MV-4-11 (cell line): Measurements from ENCODE around the gene ABCA12.

ENCODE experiments used
- DNase-seq: peaks from one replicate; lab custom pipeline; 2025; lab: John Stamatoyannopoulos, UW

Gene ABCA12

GRCh38 chr2:215136669-215137328 is 1.6 kb downstream of the ABCA12 start:
- DNase-seq: no peak

GRCh38 chr2:215120401-215120800 is 18.0 kb downstream of the ABCA12 start:
- no peak for DNase-seq

- no peak for DNase-seq
Observed at GRCh38 chr2:215119847-215120246, 18.6 kb downstream of the ABCA12 start.

- no peak for DNase-seq
Observed at GRCh38 chr2:215110918-215111317, 27.5 kb downstream of the ABCA12 start.

GRCh38 chr2:215107216-215108056 is 31.0 kb downstream of the ABCA12 start:
- DNase-seq: no peak

GRCh38 chr2:215105607-215106354 is 32.6 kb downstream of the ABCA12 start:
- DNase-seq: no peak

GRCh38 chr2:215104226-215104625 is 34.2 kb downstream of the ABCA12 start:
- no peak for DNase-seq

GRCh38 chr2:215098875-215099274 is 39.6 kb downstream of the ABCA12 start:
- no peak for DNase-seq

GRCh38 chr2:215084080-215084479 is 54.3 kb downstream of the ABCA12 start:
- no peak for DNase-seq

GRCh38 chr2:215083146-215083545 is 55.3 kb downstream of the ABCA12 start:
- DNase-seq: no peak

- DNase-seq: no peak
Observed at GRCh38 chr2:215082446-215082845, 56.0 kb downstream of the ABCA12 start.

- DNase-seq: no peak
Observed at GRCh38 chr2:215080545-215080944, 57.9 kb downstream of the ABCA12 start.

- DNase-seq: no peak
Observed at GRCh38 chr2:215071676-215072075, 66.8 kb downstream of the ABCA12 start.

GRCh38 chr2:215068399-215068798 is 70.0 kb downstream of the ABCA12 start:
- DNase-seq: no peak

GRCh38 chr2:215066124-215066523 is 72.3 kb downstream of the ABCA12 start:
- DNase-seq: no peak

- DNase-seq: no peak
Observed at GRCh38 chr2:215063526-215063925, 74.9 kb downstream of the ABCA12 start.

- DNase-seq: no peak
Observed at GRCh38 chr2:215060861-215061536, 77.4 kb downstream of the ABCA12 start.

- DNase-seq: no peak
Observed at GRCh38 chr2:215059724-215060123, 78.7 kb downstream of the ABCA12 start.

GRCh38 chr2:215055891-215056290 is 82.5 kb downstream of the ABCA12 start:
- no peak for DNase-seq

- no peak for DNase-seq
Observed at GRCh38 chr2:215052810-215053209, 85.6 kb downstream of the ABCA12 start.

GRCh38 chr2:215052404-215052803 is 86.0 kb downstream of the ABCA12 start:
- no peak for DNase-seq

- DNase-seq: no peak
Observed at GRCh38 chr2:215049341-215049740, 89.1 kb downstream of the ABCA12 start.
